Myometrial cell (primary cell): Measurements from ENCODE around the gene PTK7. TPM values are rescaled to one million over a fixed set of nuclear protein-coding genes. Genes with fewer than 3 reads are reported as not detected.

Source experiments
- total RNA-seq: library from RNA; depleted of rRNA; stranded (reverse); fragments of >200 nt; gene quantifications from 2 replicates; pipeline ENCODE4 v1.2.3, GENCODE V29; 2015

PTK7 gene
- 115 and 131 TPM in 2 replicates for total RNA-seq

DNA sequence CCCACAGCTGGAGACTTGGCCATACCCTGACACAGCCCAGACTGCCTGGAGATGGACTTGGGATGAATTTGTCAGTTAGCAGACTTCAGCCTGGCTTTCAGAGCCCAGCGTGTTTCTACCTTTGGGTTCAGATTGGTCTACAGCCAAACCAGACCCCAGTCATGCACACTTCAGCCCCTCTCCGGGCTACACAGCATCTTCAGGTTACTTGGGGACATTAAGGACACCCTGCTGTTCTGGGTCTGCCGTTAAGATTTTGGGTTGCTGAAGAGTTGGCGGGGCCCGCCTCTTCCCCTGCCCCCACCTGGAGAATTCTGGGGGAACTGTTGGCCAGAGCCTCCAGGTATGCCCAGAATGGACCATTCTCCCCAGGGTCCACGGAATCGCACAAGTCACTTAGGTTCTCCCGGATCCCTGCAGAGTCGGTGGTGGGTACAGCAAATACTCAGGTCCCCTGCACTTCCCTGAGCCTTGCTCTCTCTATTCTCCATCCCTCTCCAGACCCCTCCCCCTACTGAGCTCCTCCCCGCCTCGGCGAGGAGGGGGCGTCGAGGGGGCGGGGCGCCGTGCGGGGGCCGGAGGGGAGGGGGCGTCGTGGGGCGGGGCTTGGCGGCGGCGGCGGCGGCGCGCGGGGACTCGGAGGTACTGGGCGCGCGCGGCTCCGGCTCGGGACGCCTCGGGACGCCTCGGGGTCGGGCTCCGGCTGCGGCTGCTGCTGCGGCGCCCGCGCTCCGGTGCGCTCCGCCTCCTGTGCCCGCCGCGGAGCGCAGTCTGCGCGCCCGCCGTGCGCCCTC lies at the start of gene PTK7:
PTK7 (plus strand) TSS at position 645 of the 794 bp plus-strand sequence. CDS start 175 bp downstream, outside the sequence.

DNA sequence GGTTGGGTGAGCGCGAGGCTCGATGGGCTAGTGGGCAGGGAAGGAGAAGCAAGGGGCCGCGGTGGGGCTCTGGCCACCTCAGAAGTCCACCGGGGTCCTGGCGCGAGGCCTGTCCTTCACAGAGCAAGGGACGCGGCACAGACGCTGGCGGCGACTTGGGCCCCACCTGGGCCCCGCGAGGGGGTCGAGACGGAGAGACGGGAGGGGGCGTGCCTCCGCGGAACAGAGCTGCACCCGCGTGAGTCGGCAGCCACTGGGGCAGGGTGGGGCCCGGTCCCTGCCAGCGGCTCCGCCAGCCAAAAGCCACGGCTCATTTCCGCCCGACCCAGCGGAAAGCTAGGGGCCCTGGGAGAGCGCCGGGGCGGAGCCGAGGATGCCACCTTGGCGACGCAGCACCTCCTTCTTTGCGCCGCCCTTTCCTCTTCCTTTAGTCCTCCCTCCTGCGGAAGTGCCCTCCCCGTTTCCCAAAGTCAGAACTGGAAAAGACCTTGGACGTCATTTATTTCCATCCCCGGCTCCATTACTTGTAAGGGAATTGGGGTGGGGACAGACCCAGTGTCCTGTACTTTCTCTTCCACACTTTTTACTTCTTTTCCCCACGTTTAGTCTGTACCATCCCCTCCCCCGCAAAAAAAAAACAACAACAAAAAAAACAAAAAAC lies 22.4 kb upstream of the PTK7 start, which contains the start of gene CUL7:
CUL7 (minus strand) TSS at position 307 of the 661 bp plus-strand sequence. CDS start 1,063 bp downstream, outside the sequence.

DNA sequence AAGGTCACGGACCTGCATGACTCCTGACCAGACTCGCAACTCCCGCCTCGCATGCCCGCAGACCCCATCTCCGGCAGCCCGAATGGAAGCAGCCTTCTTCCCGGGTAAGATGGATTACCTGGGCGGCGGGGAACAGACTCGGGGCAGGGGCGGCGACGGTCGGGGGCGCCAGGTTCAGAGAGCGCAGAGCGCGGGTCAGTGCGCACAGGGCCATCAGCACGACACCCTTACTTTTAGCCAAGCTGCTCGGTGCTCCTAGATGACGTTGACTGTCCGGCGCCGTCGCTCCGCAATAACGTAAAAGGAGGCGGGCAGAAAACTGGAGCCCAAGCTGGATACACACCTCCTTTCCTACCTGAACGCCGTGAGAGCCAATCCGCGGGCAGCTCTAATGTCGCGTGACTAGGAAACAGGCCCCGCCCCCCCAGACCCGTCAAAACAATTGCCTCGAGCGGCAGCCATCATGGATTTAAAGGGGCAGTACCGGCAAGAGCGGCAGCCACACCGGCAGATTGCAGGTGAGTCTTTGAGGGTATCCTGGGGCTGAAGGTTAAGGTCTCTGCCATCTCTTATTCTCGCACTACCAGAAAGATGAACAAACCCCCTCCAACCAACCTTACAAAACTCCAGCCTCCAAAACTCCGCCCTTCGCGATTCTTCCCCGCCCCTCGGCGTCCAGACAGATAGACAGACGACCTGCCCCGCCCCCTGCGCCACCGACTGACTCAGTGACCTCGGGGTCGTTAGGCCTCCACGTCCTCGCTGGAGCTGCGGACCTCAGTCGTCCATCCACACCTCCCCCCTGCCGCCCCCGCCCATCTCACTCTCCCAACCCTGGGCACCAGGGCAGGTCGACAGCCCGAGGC lies 16.7 kb upstream of the PTK7 start, which contains the start of the genes KLC4 and MRPL2:
KLC4 (plus strand) TSS at position 464 of the 866 bp plus-strand sequence. CDS start 1,705 bp downstream, outside the sequence.
MRPL2 (minus strand) TSS at position 267 of the 866 bp plus-strand sequence; CDS start at position 214, 53 bp downstream.

DNA sequence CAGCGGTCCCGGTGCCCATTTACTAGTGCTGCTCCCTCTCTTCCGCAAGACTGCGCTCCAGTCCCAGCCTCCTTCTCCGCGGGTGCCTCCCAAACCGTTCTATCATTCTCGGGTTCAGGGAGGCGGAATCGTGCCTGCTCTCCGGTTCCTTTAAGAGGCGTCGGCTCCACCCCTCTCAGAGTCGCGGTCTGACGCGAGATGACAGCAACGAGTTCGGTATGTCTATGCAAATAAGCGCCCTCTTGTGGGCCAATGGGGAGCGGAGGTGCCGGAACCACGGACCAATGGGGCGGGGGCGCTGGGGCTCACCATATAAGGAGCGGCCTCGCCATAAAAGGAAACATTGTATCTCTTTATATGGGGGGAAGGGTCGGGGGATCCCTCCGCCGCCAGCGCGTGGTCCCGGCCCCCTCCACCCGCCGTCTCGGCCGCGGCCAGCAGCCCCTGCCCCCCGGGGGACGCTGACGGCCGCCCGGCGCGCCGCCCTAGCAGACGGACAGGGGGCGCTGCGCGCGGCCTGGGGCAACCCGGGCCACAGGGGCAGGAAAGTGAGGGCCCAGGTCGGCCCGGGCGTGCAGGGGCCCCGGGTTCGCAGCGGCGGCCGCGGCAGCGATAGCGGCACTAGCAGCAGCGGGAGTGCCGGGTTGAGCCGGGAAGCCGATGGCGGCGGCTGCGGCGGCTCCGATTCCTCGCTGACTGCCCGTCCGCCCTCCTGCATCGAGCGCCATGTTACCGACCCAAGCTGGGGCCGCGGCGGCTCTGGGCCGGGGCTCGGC lies 95.0 kb downstream of the PTK7 start, which contains the start of gene SRF:
SRF (plus strand) TSS at position 339 of the 776 bp plus-strand sequence; CDS start at position 727, 388 bp downstream.

DNA sequence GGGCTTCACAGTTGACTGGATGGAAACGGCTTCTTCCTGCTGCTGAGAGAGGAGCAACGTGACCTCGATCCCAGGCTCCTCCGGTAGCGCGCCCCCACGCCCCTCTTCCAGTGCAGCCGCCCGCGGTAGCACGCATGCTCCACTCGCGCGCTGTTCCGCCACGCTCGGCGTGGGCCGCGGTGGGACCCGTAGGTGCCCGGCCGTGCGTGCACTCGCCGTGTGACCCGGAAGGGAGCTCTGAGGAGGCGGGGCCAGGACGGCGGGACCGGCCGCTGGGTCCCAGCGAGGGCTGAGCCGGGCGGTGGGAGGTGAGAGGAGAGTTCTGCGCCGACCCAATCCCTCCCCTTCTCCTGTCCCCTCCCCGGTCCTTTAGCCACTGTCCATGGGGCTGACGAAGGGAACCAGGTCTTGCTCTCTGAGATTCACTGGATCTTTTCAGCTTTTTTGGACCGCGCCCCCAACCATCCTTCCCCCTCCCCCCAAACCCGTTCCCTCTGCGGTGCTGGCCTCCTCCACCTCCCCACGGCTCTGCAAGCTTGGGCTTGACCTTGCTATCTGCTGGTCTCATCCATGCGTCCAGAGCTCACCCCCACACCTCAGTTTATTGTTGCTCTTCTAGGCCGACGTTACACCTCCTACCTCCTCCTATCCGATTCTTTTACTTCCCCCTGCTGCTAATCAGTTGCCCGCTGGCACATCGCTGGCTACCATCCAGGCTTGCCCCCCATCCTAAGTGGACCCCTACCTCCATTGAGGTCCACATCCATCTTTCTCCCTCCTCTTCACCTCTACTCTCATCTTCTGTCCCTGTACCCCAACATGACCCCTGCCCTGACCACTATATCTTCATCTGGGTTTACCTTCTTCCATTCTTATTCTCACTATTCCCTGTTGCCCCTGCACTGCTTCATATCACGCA lies 106.1 kb downstream of the PTK7 start, which contains the start of gene CUL9:
CUL9 (plus strand) TSS at position 255 of the 919 bp plus-strand sequence. CDS start 2,115 bp downstream, outside the sequence.

Other genes with a start within 250 kb of the PTK7 start
- 132 and 135 TPM in 2 replicates for gene RPL7L1, start 196.7 kb upstream of the PTK7 start, total RNA-seq
- gene PTCRA, start 160.3 kb upstream of the PTK7 start, total RNA-seq, result not detected in 2 replicates
- gene CNPY3, start 146.8 kb upstream of the PTK7 start, total RNA-seq, result 30.0 and 46.1 TPM in 2 replicates
- not detected in 2 replicates for gene GNMT, start 115.6 kb upstream of the PTK7 start, total RNA-seq
- 20.7 and 23.6 TPM in 2 replicates for gene PEX6, start 97.1 kb upstream of the PTK7 start, total RNA-seq
- gene PPP2R5D, start 91.7 kb upstream of the PTK7 start, total RNA-seq, result 60.3 and 85.6 TPM in 2 replicates
- 98.9 and 132 TPM in 2 replicates for gene MEA1, start 62.4 kb upstream of the PTK7 start, total RNA-seq
- gene KLHDC3, start 62.1 kb upstream of the PTK7 start, total RNA-seq, result 78.9 and 89.7 TPM in 2 replicates
- gene RRP36, start 54.7 kb upstream of the PTK7 start, total RNA-seq, result 132 and 144 TPM in 2 replicates
- 49.3 TPM in 2 replicates for gene CUL7, start 22.5 kb upstream of the PTK7 start, total RNA-seq
- gene MRPL2, start 16.9 kb upstream of the PTK7 start, total RNA-seq, result 40.9 and 47.0 TPM in 2 replicates
- gene KLC4, start 16.7 kb upstream of the PTK7 start, total RNA-seq, result 10.3 and 21.6 TPM in 2 replicates
- 21.9 and 28.4 TPM in 2 replicates for gene SRF, start 95.0 kb downstream of the PTK7 start, total RNA-seq
- 10.7 and 20.2 TPM in 2 replicates for gene CUL9, start 105.9 kb downstream of the PTK7 start, total RNA-seq
- 111 and 168 TPM in 2 replicates for gene DNPH1, start 153.2 kb downstream of the PTK7 start, total RNA-seq
- not detected in 2 replicates for gene TTBK1, start 167.2 kb downstream of the PTK7 start, total RNA-seq
- gene SLC22A7, start 221.9 kb downstream of the PTK7 start, total RNA-seq, result not detected in 2 replicates
- not detected in 2 replicates for gene CRIP3, start 232.5 kb downstream of the PTK7 start, total RNA-seq